T follicular helper cell (primary cell): Measurements from ENCODE around the gene C20orf96.
"Not testable (repeated sequence)": the region's sequence is repeated elsewhere in the genome, so short reads cannot be mapped to it uniquely, and the experiment has no call there.

Experiments
- DNase-seq: peaks from one replicate; pipeline ENCODE4 v3.0.0-alpha.2; 2020; ENCODE audit warnings: low read depth

Gene C20orf96

DNA sequence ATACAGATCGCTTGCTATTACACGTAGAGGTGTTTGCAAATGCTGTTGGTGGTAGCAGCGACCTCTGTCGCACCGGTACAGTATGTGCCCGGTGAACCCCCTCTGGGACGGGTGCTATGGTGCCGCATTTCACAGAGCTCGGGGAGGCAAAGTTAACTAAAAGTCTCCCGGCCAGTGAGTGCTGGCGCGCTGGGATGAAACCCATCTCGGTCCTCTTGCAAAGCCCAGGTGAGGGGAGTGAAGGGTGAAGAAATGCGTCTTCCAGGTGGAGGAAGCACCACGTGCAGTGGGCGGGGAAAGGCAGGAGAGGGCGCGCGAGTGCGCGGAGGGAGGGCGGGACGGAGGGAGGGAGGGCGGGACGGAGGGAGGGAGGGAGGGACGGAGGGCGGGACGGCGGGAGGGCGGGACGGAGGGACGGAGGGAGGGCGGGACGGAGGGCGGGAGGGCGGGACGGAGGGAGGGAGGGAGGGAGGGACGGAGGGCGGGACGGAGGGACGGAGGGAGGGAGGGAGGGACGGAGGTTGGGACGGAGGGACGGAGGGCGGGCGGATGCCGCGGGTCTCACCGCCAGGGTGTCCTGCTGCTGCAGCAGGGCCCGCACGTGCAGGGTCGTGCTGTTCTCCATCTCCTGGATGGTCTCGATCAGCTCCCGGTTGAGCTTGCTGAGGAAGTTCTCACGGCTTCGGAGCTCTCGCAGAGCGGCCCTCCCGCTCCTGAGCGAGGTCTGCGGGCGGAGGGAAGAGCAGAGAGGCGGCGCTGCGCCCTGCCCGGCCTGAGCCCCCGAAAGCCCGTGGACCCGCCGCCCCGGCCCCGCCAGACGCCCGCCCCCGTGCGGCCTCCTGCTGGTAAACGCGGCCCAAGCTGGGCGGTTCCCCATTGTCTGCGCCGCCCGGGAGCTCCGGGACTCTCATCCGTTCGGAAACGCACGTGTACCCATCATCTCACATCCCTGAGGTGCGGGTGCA lies 11.7 kb downstream of the C20orf96 start:
- no peak for DNase-seq

DNA sequence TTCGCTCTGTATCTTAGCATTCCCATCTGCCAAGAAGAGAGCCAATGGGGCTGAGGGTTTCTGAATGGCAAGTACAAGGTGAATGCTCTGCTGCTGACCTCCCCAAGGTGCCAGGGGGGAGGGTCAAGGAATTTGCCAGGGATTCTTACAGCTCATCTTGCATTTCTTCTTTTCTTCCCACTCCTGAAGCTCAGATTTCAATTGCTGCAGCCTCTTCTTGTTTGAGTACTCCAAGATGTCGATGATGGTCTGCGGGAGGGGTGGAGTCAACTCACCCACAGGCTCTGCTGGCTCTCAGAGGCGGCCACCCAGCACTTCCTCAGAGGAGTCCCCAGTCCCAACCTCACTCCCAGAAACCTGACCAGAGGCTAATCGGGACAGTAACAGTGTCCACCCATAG lies 12.4 kb downstream of the C20orf96 start:
- DNase-seq, result no peak

DNA sequence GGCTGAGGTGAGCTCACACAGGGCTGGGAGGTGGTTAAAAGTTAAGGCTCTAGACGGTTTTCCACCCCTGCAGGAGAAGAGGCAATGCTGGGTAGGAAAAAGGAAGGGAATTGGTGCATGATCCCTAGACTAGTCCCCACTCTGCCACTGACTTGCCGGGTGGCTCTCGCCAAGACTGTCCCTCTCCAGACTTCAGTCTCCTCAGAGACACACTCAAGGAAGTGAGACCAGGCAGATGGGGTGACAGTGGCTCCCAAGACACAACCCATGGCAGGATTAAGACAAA lies 13.1 kb downstream of the C20orf96 start:
- DNase-seq, result no peak

DNA sequence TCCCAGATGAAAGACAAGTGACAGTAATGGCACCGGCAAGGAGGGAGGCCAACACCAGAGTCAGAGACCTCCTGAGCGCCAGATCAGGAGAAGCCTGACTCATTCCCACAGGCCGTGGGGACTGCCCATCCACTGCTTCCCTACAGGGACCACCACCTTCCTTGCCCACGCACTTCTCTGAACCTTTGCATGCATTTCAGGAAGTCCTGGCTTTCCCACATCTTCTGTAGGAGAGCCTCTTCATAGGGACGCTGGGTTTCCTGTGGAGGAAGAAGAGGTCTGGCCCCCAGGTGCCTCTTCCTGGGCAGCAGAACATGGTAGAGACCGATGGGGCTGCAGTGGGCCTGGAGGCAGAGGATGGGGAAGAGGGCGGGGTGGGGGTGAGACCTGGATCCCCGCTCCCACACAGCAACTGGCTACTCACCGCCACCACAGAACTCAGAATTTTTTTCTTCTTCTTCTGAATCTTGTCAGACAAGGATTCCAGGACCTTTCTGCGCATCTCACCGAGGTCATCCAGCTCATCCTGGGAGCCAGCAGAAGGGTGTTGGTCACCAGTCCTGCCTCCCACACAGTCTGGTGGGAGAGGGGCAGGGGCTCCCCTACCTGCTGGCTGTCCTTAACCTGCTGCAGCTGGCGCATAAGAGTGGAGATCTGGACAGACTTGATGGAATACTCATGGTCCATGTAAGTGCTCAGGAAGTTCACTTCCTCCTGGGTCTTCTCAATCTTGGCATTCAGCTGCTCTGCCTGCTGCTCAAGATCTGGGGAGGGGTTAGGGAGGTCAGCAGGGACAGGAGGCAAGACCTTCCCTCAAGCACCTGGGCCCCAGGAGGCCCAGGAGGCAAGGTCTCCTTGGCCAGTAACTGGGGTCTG lies 13.7 kb downstream of the C20orf96 start:
- DNase-seq, result no peak

DNA sequence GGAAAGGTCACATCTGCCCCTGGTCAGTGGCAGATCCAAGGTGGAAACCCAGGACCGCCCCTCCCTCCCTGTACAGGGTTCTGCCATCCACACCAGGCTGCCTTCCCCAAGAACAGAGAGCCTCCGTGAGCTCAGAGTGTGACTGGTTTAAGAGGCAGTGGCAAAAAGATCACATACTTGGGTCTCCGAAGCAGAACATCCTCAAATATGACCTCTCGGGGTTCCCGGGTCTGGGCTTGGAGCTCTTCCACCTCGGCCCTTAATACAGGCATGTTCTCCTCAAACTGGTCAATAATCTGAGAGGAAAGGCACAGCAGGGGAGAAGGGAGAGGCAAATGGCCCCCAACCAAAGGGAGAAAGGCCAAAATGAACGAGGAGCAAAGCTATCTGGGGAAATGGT lies 14.8 kb downstream of the C20orf96 start:
- DNase-seq, result no peak

DNA sequence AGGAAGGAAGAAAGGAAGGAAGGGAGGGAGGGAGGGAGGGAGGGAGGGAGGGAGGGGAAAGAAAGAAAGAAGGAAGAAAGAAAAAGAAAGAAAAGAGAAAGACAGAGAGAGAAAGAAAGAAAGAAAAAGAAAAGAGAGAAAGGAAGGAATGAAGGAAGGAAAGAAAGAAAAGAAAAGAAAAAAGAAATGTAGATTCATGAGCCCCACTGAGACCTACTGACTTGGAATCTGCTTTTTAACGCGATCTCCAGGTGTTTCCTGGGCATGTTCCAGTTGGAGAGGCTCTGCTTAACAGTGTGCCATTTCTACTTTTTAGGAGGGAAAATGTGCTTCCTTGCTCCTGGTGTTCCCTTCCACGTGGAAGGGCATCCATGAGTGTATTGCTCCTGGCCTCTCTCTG lies 16.7 kb downstream of the C20orf96 start:
- DNase-seq, result no peak

DNA sequence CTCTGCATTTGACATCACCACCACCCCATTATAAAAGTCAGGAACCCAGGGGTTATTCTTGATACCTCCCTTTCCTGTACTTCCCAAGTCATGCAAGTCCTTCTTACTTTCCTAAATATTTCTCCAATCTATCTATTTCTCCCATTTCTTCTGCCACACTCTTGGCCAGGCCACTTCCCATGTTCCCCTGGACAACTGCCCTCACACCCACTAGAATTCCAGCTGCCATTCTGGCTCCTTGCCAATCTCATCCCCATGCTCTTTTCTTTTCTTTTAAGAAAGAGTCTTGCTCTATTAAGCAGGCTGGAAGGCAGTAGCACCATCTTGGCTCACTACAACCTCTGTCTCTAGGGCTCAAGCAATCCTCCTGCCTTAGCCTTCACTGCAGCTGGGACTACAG lies 17.8 kb downstream of the C20orf96 start:
- DNase-seq, result no peak

DNA sequence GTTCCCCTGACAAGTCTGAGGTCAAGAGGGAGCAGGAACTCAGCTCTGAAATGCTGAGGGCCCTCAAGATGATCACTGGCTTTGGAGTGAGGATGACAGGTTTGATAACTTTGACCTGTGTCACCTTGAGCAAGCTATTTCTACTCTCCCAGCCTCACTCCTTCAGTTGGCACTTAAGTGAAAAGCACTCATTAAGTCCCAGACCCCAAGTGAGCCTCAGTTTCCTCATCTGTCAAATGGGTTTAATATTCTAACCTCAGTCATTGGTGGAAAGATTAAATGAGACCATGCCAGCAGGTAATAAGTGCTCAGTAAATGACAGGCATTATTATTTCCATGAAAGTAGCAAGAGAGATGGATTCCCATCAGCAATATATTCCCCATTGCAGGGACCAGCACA lies 19.0 kb downstream of the C20orf96 start:
- DNase-seq, result no peak

DNA sequence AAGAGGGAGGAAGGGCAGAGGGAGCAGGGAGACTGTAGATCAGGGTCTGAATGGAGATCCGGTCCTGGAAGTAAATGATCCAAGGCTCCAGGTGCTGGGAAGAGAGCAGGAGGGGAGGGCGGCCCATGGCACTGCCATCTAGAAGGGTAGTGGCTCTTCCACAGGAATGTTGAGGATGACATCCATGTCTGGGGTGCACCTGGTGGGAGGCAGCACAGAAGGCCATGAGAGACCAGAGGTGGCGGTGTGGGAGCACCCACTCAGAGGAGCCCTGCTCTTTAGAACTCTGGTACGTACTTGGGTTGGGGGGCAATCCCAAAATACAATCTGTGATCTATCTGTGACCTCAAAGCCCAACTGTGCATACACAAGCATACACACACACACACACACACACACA lies 19.5 kb downstream of the C20orf96 start:
- DNase-seq, result no peak

DNA sequence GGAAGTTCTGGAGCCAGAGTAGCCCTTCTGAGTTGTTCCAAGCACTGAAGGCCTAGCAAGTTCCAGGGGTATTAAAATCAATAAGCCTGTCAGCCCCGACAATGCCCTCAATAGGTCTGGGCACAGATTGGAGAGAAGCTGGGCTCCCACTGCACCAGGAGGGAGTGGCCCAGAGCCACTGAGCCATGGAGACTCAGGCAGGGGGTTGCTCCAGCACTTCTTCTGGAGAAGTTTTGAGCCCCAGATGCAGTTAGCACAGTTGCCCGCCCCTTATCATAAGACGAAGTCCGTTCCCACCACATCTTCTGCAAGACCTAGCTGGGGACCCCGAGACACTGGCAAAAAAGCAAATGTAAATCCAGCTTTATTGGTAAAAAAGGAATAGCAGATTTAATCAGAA lies 20.0 kb downstream of the C20orf96 start:
- DNase-seq, result no peak

DNA sequence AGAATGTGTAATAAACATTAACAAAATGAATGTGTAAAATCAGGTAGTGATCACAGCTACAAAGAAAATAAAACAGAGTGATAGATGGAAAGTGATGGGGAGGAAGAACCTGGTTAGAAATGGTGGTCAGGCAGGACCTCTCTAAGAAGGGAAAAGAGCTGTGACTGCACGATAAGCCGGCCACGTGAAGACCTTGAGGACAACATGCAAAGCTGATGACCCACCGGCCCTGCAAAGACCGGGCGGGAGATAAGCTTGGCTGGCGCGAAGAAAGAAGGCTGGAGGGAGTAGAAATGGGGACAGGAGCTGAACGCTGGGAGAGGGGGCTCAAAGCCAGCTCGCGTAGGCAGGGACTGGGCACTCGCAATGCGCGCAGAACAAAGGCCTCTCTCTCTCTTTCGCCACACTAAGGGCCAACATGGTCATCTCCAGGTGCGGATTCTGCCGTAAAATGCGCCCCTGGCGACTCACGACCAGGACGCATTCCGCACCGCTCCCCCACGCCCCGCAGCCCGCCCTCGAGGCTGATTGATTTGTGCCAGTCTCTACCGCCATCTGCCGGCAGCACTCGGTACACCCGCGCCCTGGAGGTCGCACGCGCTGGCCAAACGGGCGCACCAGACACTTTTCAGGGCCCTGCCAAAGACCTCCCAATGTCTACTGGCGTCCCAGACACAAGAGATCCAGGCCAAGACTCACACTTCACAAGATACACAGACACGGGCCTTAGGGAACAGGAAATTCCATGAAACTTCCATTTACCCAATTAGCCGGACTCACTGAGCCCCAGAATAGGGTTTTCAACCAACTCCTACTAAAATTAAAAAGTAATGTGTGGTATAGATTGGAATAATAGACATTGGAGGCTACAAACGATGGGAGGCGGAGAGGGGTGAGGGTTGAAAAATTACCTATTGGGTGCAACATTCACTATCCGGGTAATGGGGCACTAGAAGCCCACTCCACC lies 23.7 kb downstream of the C20orf96 start:
- peak; percentile 78 for DNase-seq

DNA sequence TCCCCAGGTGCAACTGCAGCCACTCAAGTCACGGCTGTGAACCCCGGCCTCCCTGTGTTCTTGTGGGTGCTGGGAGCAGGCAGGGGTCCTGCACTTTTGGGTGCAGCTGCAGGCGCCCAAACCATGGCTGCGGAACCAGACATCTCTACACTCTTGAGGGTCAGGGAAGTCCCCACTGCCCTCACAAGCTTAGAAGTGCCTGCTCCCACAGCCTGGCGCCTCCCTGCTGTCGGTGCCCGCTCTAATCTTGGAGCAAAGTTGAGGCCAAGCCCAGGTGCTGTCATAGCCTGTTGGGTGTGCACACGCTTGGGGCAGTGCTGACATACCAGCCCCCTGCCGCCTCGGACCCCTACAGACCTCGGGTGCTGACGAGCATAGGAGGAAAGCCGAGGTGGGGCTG lies 26.8 kb downstream of the C20orf96 start:
- no peak for DNase-seq

DNA sequence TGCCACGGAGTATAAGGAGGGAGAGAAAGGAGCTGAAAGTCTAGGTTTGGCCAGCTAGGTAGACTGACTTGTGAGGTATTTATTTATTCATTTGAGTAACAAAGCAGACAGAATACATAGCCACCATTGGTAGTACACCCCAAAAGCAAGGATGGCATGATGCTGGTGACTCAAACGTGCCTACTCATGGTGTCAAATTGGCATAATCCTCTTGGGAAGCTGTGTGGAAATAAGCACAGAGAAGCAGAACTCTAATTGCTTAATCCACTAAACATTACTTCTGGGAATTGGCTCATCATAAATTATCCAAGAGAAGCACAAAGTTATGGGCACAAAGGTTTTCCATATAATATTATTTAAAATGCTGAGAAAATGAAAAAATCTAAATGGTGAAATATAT lies 30.6 kb downstream of the C20orf96 start:
- DNase-seq, result no peak

DNA sequence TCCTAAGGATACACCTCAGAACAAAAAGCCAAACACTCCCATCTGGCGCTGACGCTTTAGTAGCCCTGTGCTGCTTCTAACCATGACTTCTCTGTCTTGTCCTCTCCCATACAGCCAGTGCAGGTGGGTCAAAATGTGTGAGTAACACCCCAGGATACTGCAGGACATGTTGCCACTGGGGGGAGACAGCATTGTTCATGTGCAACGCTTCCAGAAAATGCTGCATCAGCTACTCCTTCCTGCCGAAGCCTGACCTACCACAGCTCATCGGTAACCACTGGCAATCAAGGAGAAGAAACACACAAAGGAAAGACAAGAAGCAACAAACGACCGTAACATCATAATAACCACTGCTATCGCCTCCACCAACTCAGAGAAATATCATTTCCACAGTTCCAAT lies 31.6 kb downstream of the C20orf96 start:
- DNase-seq, result no peak

DNA sequence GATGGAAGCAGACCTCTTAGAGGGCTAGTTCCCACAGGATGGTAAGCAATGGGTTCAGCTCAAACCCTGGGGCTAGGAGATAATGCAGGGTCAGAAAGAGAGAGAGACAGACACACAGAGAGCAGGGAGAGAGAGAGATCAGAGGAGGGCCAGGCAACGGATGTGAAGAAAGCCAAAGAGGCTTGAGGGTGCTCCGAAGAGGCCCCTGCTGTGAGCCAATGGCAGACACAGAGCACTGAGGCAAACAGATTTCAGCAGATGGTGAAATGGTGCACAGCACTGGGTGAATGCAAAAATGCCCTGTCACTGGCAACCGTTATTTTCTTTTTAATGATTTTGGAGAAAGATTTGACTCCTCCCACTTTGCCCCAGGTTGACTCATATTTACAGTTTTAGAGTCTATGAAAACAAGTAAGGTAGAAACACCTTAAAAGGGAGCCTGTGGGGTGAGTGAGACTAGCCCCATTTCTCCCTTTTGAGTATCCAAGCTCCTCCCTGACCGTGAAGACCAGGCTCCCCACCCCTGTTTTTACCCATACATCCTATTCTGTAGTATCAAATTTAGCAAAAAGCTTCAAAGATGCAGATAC lies 32.2 kb downstream of the C20orf96 start:
- DNase-seq, result no peak

DNA sequence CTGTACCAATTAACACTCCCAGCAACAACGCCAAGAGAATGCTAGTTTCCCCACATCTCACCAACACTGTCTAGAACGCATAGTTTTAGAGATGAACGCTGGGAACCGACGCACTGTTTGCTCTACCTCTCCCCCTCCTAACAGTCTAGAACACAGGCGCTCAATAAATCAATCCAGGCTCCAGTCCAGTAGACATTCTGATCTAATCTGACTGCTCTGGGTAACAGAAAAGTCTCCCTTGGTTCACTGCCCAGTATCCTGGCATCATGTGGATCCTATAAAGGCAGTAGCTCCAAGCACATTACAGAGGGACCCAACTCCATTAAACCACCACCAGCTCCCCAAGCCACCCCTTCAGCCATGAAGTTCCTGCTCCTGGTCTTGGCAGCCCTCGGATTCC lies 33.1 kb downstream of the C20orf96 start, which contains the start of gene DEFB132:
DEFB132 (plus strand) TSS at position 306 of the 400 bp plus-strand sequence; CDS start at position 361, 55 bp downstream.
- DNase-seq, result no peak

DNA sequence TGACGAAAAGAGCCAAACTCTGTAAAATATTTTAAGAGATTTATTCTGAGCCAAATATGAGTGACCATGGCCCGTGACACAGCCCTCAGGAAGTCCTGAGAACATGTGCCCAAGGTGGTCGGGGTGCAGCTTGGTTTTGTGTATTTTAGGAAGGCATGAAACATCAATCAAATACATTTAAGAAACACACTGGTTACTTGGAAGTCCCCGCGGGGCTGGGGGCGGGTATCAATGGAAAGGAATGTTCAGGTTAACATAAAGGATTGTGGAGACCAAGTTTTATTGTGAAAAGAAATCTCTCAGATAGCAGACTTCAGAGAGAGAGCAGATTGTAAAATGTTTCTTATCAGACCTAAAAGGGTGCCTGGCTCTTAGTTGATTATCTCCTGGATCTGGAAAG lies 37.1 kb downstream of the C20orf96 start:
- not testable (repeated sequence) for DNase-seq

DNA sequence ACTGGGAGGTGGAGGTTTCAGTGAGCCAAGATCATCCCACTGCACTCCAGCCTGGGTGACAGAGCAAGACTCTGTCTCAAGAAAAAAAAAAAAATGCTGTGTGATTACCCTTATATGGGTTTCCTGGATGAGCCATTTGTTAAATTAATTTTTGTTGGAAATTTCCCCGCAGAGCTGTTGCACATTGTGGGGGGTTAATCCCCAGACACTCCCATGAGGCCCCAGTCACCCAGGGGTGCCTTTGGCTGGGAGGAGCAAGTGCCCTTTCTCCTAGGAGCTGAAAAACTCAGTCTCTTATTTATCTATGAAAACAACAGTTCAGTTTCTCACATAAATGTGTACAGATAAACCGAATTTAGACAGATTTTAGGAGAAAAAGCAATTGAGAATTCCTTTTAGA lies 37.7 kb downstream of the C20orf96 start:
- DNase-seq, result no peak

DNA sequence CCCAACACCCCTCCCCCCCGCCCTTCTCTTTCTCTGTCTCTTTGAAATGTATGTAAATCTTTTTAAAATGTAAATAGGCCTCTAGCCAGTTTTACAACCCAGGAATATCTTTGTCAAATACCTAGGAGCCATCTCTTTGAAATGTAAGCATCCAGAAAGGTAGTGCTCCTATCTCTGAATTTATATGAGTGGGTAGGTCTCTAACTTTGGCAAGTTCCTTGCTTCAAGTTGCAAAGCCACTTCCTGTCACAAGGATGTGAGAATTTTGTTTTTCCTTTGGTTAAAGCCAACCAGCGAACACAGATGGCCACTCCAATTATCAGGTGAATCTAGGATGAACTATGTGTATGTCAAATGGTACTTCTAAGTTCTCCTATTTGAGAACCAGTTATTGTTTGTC lies 39.2 kb downstream of the C20orf96 start:
- no peak for DNase-seq

DNA sequence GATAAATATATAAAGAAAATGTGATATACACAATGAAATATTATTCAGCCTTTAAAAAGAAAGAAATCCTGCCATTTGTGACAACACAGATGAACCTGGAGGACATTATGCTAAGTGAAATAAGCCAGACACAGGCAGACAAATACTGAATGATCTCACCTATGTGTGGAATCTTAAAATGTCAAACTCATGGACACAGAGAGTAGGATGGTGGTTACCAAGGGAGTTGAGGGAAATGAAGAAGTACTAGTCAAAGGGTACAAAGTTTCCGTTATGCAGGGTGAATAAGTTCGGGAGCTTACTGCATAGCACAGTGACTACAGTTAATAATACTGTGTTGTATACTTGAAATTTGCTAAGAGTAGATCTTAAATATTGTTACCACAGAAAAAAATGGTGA lies 47.6 kb downstream of the C20orf96 start:
- DNase-seq, result no peak

DNA sequence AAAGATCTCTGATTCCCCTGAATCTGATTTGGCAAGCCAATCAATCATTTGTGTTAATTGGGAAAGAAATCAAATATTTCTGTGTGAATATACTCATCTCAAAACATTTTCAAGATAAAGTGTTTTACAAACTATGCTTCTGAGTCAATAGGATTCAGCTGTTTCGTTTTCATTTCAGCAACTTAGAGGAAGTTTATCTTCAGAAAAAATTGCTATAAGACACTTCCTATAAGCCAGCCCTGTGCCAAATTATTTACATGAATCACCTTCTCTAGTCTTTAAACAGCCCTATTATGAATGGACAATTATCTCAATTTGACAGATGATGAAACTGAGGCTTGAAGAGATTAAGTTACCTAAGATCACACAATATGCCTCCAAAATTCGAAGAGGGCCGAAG lies 52.6 kb downstream of the C20orf96 start:
- no peak for DNase-seq
